ENCODE data around the gene KNG1.
A peak's percentile ranks its signal among the peaks of the same experiment; 100 is the strongest.

KNG1 gene

DNA sequence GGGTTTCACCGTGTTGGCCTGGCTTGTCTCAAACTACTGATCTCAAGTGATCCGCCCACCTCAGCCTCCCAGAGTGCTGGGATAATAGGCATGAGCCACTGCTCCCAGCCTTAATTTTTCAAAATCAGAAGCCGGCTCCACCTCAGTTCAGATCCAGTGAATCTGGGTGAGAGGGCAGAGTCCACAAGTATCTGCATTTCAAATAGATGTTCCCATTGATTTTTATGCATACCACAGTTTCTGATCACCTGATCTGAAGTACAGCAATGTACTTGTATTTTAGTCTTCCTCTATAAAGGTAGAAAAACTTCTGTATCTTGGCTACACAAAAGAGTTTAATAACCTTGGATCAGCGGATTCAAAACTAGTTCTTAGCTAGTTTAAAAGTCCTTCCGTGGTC lies 62.0 kb downstream of the KNG1 start:
- DNase-seq = no peak

DNA sequence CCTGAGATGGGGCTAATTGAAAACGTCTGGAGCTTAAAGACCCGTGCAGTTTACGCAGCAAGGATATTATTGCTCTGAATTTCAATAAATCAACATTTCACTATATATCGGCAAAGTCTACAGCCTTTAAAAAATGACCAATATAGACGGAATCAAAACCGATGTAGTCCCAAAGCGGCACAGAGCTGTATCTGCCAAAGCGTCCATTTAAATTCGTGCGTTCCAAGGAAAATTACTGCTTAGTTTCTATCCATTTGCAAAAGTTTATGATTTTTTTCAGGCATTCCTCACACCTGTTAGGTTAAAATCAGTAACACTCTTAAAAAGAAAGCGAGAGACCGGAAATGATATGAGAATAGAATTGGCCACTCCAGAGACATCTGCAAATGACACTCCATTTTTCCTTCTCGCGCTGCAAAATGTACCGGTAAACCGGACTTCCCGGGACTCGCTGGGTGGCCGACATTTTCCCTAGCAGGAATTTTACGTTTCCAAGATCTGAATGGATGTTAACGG lies 65.4 kb downstream of the KNG1 start:
- DNase-seq = no peak

DNA sequence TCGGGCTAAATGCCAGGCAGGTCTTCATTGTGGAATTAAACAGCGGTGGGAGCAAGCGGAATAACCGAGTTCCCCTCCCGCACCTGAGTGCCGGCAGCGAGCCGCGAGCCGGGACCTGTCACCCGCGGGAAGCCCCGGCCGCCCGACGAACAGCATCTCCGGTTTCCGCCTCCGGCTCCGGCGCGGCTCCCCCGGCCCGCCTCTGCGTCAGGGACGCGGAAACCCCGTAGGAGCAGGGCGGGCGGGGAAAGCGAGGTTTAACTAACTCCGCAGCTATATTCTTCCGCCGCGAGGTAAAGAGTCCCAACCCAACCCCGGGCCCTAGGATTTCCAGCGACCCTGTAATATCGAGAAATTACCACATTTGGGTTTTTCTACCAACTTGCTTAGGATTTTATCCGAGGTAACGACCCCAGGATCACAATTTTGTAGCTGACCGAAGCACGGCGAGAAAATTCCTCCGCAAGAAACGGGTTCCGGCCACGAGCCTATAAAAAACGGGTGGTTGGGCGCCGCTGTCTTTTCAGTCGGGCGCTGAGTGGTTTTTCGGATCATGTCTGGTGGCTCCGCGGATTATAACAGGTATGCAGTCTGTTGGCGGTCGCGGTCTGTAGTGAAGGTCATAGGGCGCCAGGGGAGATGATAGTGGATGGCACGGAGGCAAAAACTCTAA lies 66.0 kb downstream of the KNG1 start, which contains the start of gene EIF4A2:
Gene EIF4A2 (plus strand): TSS at position 520 of the 673 bp plus-strand sequence. CDS start 34 bp downstream, at position 554.
- DNase-seq = peak; percentile 17

- DNase-seq = no peak
These were observed 66.8 kb downstream of the KNG1 start for GRCh38 chr3:186783731-186784515.

GRCh38 chr3:186784820-186785494 lies 67.8 kb downstream of the KNG1 start:
- DNase-seq = no peak

DNA sequence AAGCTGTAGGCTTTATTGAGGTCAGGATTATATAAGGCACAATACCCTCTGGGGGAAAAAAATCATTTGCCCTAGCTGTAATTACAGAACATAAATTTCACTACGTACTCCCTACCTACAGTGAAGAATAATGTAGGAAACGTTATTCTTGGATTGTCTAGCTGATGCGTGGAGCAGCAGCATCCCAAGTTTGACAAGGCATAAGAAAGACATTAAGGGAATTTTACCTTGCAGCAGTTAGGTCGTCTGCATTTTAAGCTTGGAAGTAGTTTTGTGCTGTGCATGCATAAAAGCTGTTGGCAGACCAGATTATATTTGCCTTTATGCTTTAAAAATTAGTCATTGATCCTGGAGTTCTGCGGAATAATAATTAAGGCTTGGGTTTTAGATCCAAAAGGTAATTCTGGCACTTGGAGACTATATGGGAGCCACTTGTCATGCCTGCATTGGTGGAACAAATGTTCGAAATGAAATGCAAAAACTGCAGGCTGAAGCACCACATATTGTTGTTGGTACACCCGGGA lies 68.4 kb downstream of the KNG1 start:
- DNase-seq = no peak

DNA sequence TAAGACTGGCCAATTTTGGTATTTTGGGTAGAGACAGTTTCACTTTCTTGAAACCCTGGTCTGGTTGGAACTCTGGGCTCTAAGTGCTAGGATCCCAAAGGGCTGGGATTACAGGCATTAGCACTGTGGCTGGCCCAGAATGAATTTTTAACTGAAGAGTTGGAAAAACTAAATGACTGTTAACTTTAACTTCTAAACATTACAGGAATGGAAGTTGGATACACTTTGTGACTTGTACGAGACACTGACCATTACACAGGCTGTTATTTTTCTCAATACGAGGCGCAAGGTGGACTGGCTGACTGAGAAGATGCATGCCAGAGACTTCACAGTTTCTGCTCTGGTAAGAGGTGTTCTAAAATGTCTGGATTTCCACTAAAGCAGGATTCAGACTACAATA lies 69.8 kb downstream of the KNG1 start:
- DNase-seq = no peak

DNA sequence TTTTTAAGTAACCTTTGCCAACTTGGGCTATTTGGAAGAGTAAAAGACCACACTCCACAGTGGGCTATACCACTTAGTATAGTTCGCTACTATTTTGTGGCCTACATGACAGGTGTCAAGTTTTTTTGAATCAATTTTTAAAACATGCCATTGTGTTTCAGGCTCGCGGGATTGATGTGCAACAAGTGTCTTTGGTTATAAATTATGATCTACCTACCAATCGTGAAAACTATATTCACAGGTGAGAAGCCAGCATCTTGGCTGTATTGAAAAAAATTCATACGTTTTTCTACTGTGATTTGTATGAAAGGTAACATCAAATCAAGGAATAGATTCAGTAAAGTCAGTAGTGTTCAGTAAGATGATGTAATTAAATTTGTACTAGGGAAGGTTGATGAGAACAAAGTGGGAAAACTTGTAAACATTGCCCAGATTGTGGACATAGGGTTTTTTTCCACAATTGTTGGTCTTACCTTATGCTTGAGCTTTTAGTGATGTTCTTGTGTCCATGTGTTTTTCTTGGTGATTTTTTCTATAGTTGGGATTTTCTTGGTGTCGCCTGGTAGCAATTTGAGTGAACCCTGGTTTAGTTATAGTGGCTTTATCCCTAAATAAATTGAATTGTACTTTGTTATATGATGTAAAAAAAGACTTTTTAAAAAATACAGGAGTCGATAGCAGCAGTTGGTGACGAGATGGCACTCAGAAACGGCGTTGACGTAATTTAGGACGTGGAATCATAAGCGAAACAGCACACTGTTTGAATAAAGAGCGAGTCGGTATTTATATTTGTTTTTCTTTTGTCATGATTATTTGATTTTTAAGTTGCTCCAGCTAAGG lies 70.7 kb downstream of the KNG1 start:
- no peak for DNase-seq

GRCh38 chr3:186788482-186789370 lies 71.6 kb downstream of the KNG1 start:
- no peak for DNase-seq

DNA sequence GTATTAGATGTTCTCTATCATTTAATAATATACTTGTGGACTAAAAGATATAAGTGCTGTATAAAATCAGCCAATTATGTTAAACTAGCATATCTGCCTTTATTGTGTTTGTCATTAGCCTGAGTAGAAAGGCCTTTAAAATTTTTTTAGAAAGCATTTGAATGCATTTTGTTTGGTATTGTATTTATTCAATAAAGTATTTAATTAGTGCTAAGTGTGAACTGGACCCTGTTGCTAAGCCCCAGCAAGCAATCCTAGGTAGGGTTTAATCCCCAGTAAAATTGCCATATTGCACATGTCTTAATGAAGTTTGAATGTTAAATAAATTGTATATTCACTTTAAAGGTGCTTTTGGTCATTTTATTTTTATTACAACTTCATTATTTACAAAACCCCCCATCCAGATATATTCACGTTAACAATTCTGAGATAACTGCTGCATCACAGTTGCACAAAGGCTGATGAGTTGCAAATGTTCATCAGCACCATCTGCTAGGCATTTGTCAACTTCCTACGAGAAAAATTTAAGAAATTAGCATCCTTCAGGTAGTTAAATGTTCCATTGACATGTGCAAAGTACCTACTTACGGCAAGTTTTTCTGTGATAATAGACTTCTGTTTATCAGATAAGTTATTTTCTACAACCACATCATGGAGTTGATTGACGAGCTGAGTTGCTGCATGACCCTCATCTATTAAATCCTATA lies 72.5 kb downstream of the KNG1 start:
- DNase-seq = no peak

DNA sequence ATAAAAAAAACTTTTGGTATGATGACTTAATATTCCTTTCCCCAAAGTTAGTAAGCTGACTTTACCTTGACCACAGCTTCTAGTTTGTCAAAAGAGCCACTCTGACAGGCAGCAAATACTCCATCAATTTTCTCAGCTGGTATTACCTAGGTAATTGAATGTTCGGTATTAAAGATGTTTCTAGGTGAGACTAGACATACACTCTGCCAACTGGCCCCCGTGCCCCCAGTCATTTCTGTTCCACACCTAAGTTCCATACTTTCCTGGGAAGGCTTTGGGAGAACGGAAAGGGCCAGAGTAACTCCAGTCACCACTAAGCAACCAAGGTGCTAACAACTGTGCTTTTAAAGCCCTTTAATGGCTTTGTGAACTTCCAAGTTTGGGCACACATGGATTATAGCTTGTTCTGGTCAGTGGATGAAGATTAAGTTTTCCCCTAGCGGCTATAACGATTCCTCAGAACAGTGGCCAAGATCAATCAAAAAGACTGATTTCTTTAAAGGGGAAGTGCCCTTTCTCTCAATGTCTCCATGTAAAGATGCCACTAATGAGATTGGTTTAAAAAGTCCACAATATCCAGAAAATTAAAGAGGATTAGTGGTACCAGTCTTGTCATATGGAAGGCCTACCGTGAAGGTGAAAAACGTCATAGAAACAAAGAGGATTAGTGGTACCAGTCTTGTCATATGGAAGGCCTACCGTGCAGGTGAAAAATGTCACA lies 73.3 kb downstream of the KNG1 start:
- no peak for DNase-seq

Data from cortex of kidney (tissue), 1 donor.